Gastroesophageal sphincter (tissue), 4 donors: ENCODE data around the gene CYP1A2. TPM values are rescaled to one million over a fixed set of nuclear protein-coding genes. Genes with fewer than 3 reads are reported as not detected.
A peak's percentile ranks its signal among the peaks of the same experiment; 100 is the strongest.

ENCODE experiments used
- ATAC-seq: fragments of 150-250 bp; one replicate; pipeline ENCODE4 v1.9.1; 2016; ENCODE audit warnings: mild to moderate bottlenecking, moderate library complexity
- H3K27ac ChIP-seq, 4 donors: fragments of 200-600 bp; sonication (generic) in 3 of 4; 1 replicate in 3 of 4; 2 replicates in 1 of 4; pipeline ENCODE4 v1.5.1; 2016 to 2019
- H3K27me3 ChIP-seq: fragments of 200-600 bp; sonication (generic); one replicate; pipeline ENCODE4 v1.5.1; 2019
- H3K36me3 ChIP-seq, 2 donors: fragments of 200-600 bp; sonication (generic); one replicate each; pipeline ENCODE4 v1.5.1; 2019; ENCODE audit warnings: control low read depth in 1 of 2
- H3K4me1 ChIP-seq, 3 donors: fragments of 200-600 bp; sonication (generic); 1 replicate in 2 of 3; 2 replicates in 1 of 3; pipeline ENCODE4 v1.5.1; 2016 to 2019; ENCODE audit warnings: control low read depth in 2 of 3
- H3K4me3 ChIP-seq, 2 donors: fragments of 200-600 bp; sonication (generic); one replicate each; pipeline ENCODE4 v1.5.1; 2019; ENCODE audit warnings: mild to moderate bottlenecking in 1 of 2, moderate library complexity in 1 of 2
- H3K9me3 ChIP-seq, 3 donors: fragments of 200-600 bp; sonication (generic); one replicate each; pipeline ENCODE4 v1.5.1; 2017 to 2019; ENCODE audit warnings: control low read depth in 2 of 3
- EP300 ChIP-seq: sonication (generic); formaldehyde crosslinking; IDR thresholded peaks from one replicate; pipeline ENCODE4 v1.6.1; 2017; ENCODE audit warnings: antibody characterized with exemption, mild to moderate bottlenecking
- POLR2A ChIP-seq, 2 donors: fragments of 450-650 bp; IDR thresholded peaks; one replicate each; pipeline ENCODE4 v1.6.1; 2017; ENCODE audit warnings: antibody characterized with exemption in 2 of 2, mild to moderate bottlenecking in 2 of 2, moderate library complexity in 1 of 2
- POLR2AphosphoS5 ChIP-seq: sonication (generic); formaldehyde crosslinking; IDR thresholded peaks from one replicate; pipeline ENCODE4 v1.6.1; 2017; ENCODE audit warnings: antibody characterized with exemption
- WGBS, 2 donors: methylation state at CpG; one replicate each; pipeline ENCODE4 v1.1.5; 2018; ENCODE audit warnings: low coverage in 1 of 2; 5-methylcytosine and 5-hydroxymethylcytosine counted together
- total RNA-seq, 4 donors: library from RNA; depleted of rRNA; stranded (reverse); fragments of >200 nt; gene quantifications; one replicate each; pipeline ENCODE4 v1.1.0, GENCODE V29; 2016
- TF ChIP-seq, protein P1 (sequence below), 4 experiments: fragments of 200-600 bp in 2 of 4; fragments of 450-650 bp in 2 of 4; sonication (generic) in 1 of 4; IDR thresholded peaks; one replicate each; pipeline ENCODE4 v1.5.1; 2017 to 2019; ENCODE audit warnings: antibody characterized with exemption in 4 of 4, mild to moderate bottlenecking in 2 of 4, moderate library complexity in 2 of 4

The CYP1A2 gene
- total RNA-seq, 4 donors from 2014 or later, result not detected

DNA sequence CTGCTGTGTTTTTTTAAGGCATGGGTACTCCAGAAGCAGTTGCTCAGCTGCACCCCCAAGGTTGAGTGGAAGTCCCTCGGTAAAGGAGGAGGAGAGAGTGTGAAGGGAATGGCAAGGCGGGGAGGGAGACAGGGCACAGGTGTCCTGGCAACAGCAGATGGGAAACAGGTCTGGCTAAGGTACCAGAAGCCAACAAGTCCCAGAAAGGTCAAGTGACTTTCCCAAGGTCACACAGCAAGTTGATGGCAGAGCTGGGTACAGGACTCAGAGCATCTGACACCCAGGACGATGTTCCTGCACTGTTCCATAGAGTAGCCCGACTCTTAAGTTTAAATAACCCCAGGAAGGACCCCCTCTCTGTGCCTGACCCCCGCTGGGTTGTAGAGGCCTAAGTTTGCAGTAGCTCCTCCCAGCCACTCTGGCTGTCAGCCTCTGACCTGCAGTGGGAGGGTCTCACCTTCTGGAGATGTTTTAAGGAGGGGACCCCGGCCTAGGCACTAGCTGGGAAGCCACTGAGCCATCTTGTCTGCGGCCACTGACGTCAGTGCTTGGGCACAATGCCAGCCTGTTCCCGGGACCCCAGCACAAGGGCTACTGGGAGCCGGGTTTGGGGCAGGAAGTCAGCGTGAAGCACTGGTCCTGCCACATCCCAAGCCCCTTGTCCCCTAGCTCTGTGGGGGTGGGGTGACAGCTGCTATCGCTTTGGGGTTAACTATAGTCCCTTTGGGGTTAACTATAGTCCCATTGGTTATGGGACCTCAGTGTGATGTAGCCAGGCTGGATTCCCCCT is 43.8 kb downstream of the CYP1A2 start:
- Histone ChIP-seq H3K4me1 (peaks cover 0 to 73% (median 36%) of the 10 kb centered on the region in 3 donors), H3K36me3 (peaks cover 0 to 4% of the 10 kb centered on the region in 2 donors)
- WGBS, 2 donors, result 100% methylated on average over 2 of the region's 12 CpGs; no CpG with 5 or more reads in 1 of the 2 donors

DNA sequence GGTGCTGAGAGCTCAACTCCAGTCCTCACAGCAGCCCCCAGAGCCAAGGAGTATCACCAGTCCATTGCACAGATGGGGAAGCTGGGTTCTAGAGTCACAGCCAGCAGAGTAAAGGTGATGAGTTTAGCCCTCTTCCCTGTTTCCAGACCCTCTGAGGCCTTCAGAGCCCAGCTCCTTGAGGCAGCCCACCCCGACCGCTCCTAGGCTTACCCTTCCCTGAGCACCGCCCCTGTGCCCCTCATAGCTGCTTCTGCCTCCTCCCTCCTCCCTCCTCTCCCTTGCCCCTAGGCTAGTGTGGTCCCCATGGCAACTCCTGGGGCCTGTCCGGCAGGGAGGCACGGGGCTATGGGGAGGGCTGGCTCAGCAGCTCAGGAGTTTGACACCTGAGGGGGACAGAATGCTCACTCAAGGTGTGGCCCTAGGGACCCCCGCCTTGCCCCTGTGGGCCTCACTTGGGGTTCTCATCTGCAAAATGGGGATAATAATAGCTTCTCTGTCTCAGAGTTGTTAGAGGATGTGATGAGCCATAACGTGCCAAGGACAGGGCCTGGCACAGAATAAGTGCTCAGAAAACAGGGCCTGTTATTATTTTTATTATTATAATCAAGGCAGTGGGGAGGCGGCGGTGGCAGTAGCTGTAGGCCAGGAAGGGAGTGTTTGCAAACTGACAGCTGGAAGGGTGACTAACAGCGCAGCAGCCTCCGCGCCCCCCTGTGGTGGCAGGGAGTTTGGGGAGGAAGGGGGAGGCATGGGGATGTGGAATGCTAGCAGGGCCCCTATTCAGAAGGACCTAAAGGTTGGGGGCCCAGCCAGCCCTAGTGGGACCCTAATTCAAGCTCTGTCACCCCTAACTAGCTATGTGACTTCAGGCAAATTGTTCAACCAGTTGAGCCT is 44.7 kb downstream of the CYP1A2 start:
- no peaks in the 10 kb centered on the region for H3K9me3 ChIP-seq
- TF ChIP-seq POLR2A (IDR thresholded peaks at IDR 0.05), result no peak
- TF ChIP-seq, protein P1, sequence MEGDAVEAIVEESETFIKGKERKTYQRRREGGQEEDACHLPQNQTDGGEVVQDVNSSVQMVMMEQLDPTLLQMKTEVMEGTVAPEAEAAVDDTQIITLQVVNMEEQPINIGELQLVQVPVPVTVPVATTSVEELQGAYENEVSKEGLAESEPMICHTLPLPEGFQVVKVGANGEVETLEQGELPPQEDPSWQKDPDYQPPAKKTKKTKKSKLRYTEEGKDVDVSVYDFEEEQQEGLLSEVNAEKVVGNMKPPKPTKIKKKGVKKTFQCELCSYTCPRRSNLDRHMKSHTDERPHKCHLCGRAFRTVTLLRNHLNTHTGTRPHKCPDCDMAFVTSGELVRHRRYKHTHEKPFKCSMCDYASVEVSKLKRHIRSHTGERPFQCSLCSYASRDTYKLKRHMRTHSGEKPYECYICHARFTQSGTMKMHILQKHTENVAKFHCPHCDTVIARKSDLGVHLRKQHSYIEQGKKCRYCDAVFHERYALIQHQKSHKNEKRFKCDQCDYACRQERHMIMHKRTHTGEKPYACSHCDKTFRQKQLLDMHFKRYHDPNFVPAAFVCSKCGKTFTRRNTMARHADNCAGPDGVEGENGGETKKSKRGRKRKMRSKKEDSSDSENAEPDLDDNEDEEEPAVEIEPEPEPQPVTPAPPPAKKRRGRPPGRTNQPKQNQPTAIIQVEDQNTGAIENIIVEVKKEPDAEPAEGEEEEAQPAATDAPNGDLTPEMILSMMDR (IDR thresholded peaks at IDR 0.05), result peak in 1 of 4 experiments; percentile 8
- H3K4me1 ChIP-seq, result peaks cover 0 to 63% (median 29%) of the 10 kb centered on the region in 3 donors
- no peaks in the 10 kb centered on the region for H3K27me3 ChIP-seq
- no peak overlapping the region for H3K4me3 ChIP-seq
- H3K36me3 ChIP-seq, result peaks cover 0 to 11% of the 10 kb centered on the region in 2 donors
- ATAC-seq, result no peak
- 80 to 90% methylated on average over 2 to 6 of the region's 12 CpGs for WGBS, 2 donors
- peak overlapping the region in 1 of 4 donors; percentile 13 for H3K27ac ChIP-seq

More for the DNA sequence above, 43.8 kb downstream of the CYP1A2 start:
- H3K4me3 ChIP-seq, result no peak overlapping the region
- no peaks in the 10 kb centered on the region for H3K9me3 ChIP-seq
- peak overlapping the region in 1 of 4 donors; percentile 13 for H3K27ac ChIP-seq
- ATAC-seq, result no peak
- TF ChIP-seq POLR2AphosphoS5, result no peak
- TF ChIP-seq POLR2A (IDR thresholded peaks at IDR 0.05), result no peak
- TF ChIP-seq EP300, result no peak
- TF ChIP-seq, protein P1 (IDR thresholded peaks at IDR 0.05), result no peak
- H3K27me3 ChIP-seq, result no peaks in the 10 kb centered on the region

DNA sequence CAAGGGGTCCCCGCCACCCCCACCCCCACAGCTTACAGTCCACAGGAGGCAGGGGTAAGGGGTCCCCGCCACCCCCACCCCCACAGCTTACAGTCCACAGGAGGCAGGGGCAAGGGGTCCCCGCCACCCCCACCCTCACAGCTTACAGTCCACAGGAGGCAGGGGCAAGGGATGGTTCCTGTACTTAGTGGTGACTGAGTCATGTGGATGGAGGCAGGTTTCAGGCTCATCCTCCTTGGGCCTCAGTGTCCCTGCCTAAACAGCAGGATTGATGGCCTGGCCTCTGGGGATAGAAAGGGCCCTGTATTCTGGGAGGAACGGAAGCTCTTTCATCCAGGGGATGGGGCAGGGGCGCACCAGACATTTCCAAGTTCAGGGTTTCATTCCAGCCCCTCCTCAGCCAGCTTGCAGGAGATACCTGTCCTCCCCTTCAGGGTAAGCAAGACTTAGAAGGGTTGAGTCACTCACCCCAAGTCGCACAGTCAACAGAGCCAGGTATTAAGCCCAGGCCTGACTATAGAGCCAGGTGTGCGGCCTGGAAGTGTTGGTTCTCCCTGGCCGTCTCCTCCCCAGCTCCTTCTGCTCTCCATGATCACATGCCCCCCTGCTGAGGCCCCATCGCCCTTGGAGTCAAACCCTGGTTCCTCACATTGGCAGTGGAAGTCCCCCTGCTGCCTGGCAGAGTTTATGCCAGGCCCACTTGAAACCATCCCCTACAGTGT is 45.8 kb downstream of the CYP1A2 start:
- H3K27me3 ChIP-seq, result no peaks in the 10 kb centered on the region
- 88 to 89% methylated on average over 3 of the region's 9 CpGs for WGBS, 2 donors
- no peaks in the 10 kb centered on the region for H3K9me3 ChIP-seq
- H3K4me3 ChIP-seq, result no peak overlapping the region
- H3K36me3 ChIP-seq, result peaks cover 0 to 21% of the 10 kb centered on the region in 2 donors
- no peak for ATAC-seq
- H3K4me1 ChIP-seq, result peaks cover 0 to 57% (median 21%) of the 10 kb centered on the region in 3 donors
- no peak overlapping the region for H3K27ac ChIP-seq
- TF ChIP-seq EP300 (no peak), POLR2A (IDR thresholded peaks at IDR 0.05) (no peak), POLR2AphosphoS5 (no peak)
- TF ChIP-seq, protein P1 (IDR thresholded peaks at IDR 0.05), result no peak

DNA sequence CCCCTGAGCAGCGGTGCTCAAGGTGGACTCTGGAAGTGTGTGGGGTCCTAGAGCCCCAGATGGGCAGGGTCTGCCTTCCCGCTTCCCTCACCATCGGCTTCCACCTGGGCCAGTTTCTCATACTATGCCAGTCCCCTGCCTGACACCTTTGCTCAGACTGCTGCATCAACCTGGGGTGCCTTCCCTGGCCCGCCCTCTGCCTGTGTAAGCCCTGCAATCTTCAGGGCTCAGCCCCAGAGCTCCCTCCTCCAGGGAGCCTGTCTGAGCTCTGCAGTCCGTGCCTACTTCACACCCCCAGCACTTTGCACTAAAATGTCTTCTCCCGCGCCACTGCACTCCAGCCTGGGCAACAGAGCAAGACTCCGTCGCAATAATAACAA is 46.3 kb downstream of the CYP1A2 start:
- H3K27ac ChIP-seq, result no peak overlapping the region
- ATAC-seq, result no peak
- H3K4me1 ChIP-seq, result peaks cover 0 to 57% (median 17%) of the 10 kb centered on the region in 3 donors
- 93% methylated on average over 7 of the region's 9 CpGs; no CpG with 5 or more reads in 1 of the 2 donors for WGBS, 2 donors
- H3K9me3 ChIP-seq, result no peaks in the 10 kb centered on the region
- no peaks in the 10 kb centered on the region for H3K27me3 ChIP-seq
- no peak overlapping the region for H3K4me3 ChIP-seq
- H3K36me3 ChIP-seq, result peaks cover 0 to 26% of the 10 kb centered on the region in 2 donors
- TF ChIP-seq POLR2AphosphoS5 (no peak), POLR2A (IDR thresholded peaks at IDR 0.05) (no peak), EP300 (no peak)
- TF ChIP-seq, protein P1 (IDR thresholded peaks at IDR 0.05), result no peak
